Endothelial cell of umbilical vein (primary cell): ENCODE measurements around the gene GALNT9. TPM values are rescaled to one million over a fixed set of nuclear protein-coding genes. Genes with fewer than 3 reads are reported as not detected.

ENCODE experiments used
- BruUV-seq: library from RNA; stranded (reverse); fragments of 400-500 nt; replicated peaks from 2 replicates; lab custom pipeline; 2021; lab: Mats Ljungman, UMichigan
- CTCF ChIA-PET: fragments of 300-600, 350-600 bp; sonication (Branson Sonifier 250); formaldehyde crosslinking; loops from one replicate; lab custom pipeline; 2021; ENCODE audit warnings: antibody characterized with exemption, inconsistent platforms; lab: Charles Lee
- POLR2A ChIA-PET: fragments of 300-600, 350-600 bp; sonication (Branson Sonifier 250); formaldehyde crosslinking; loops from one replicate; lab custom pipeline; 2021; ENCODE audit warnings: antibody characterized with exemption, inconsistent platforms; lab: Charles Lee
- DNase-seq: peaks from one replicate; pipeline ENCODE4 v3.0.0-alpha.2; 2011; ENCODE audit warnings: low read depth, low spot score
- FAIRE-seq: peaks from 2 replicates; lab custom pipeline; 2011; peaks lifted over from hg19 to GRCh38; lab: Jason Lieb, UNC
- H2AFZ ChIP-seq: 2 replicates; pipeline ENCODE4 v1.6.0; 2012; ENCODE audit warnings: low read depth, low read length, control low read depth, inconsistent platforms
- H3K27ac ChIP-seq: 2 replicates; pipeline ENCODE4 v1.5.1; 2011; ENCODE audit warnings: low read depth, mild to moderate bottlenecking, control low read depth, low read length, moderate library complexity; ENCODE audit not compliant: insufficient read depth
- H3K27me3 ChIP-seq, 2 experiments: 2 replicates each; pipeline versions ENCODE4 v1.6.0 to v1.6.1; 2011; ENCODE audit warnings: low read length in 2 of 2, mixed read lengths in 1 of 2; ENCODE audit not compliant: control insufficient read depth in 2 of 2, insufficient read depth in 2 of 2
- H3K36me3 ChIP-seq, 2 experiments: 2 replicates in 1 of 2; 3 replicates in 1 of 2; pipeline ENCODE4 v1.5.1; 2011; ENCODE audit warnings: low read length in 2 of 2, mild to moderate bottlenecking in 1 of 2, moderate library complexity in 1 of 2; ENCODE audit not compliant: control insufficient read depth in 2 of 2, insufficient read depth in 2 of 2; ENCODE audit errors: extremely low read depth in 1 of 2
- H3K4me1 ChIP-seq: 3 replicates; pipeline ENCODE4 v1.5.1; 2011; ENCODE audit warnings: mild to moderate bottlenecking, low read length; ENCODE audit not compliant: control insufficient read depth, insufficient read depth; ENCODE audit errors: extremely low read depth
- H3K4me2 ChIP-seq: 2 replicates; pipeline ENCODE4 v1.6.1; 2011; ENCODE audit warnings: low read length, control low read depth, mixed read lengths; ENCODE audit not compliant: insufficient read depth
- H3K4me3 ChIP-seq, 3 experiments: fragments of 200-600 bp in 1 of 3; sonication (generic), shearing (Covaris generic) in 1 of 3; replicated peaks in 1 of 3; 2 replicates each; pipeline ENCODE4 v1.5.1; 2011 to 2016; ENCODE audit warnings: control low read depth in 3 of 3, low read length in 3 of 3, mild to moderate bottlenecking in 2 of 3, inconsistent platforms in 1 of 3, low read depth in 1 of 3, moderate library complexity in 1 of 3; ENCODE audit not compliant: insufficient read depth in 1 of 3
- H3K79me2 ChIP-seq: 2 replicates; pipeline ENCODE4 v1.6.0; 2012; ENCODE audit warnings: low read length, inconsistent platforms; ENCODE audit not compliant: control insufficient read depth, insufficient read depth
- H3K9ac ChIP-seq: replicated peaks from 2 replicates; pipeline ENCODE3; 2011; ENCODE audit warnings: low read length, control low read depth; ENCODE audit not compliant: insufficient read depth; ENCODE audit errors: extremely low read depth
- H3K9me1 ChIP-seq: replicated peaks from 3 replicates; pipeline ENCODE4 v1.6.0; 2011; ENCODE audit warnings: mild to moderate bottlenecking, low read length; ENCODE audit not compliant: control insufficient read depth, insufficient read depth; ENCODE audit errors: extremely low read depth
- H3K9me3 ChIP-seq: replicated peaks from 2 replicates; pipeline ENCODE4 v1.5.1; 2012; ENCODE audit warnings: low read length, inconsistent platforms; ENCODE audit not compliant: control insufficient read depth, insufficient read depth
- H4K20me1 ChIP-seq: replicated peaks from 2 replicates; pipeline ENCODE3; 2011; ENCODE audit warnings: mild to moderate bottlenecking, low read length; ENCODE audit not compliant: control insufficient read depth, insufficient read depth; ENCODE audit errors: extremely low read depth
- EZH2 ChIP-seq: IDR thresholded peaks from 2 replicates; pipeline ENCODE4 v1.6.1; 2012; ENCODE audit warnings: borderline replicate concordance, low read depth, mild to moderate bottlenecking, moderate library complexity, low read length, inconsistent platforms; ENCODE audit not compliant: severe bottlenecking
- FOS ChIP-seq: IDR thresholded peaks from 2 replicates; pipeline ENCODE4 v1.6.1; 2011; ENCODE audit warnings: mild to moderate bottlenecking, low read length, moderate library complexity, borderline replicate concordance; ENCODE audit not compliant: insufficient read depth
- GATA2 ChIP-seq: IDR thresholded peaks from 2 replicates; pipeline ENCODE4 v1.7.0; 2011; ENCODE audit warnings: low read depth, mild to moderate bottlenecking, moderate library complexity, mixed read lengths, low read length; ENCODE audit not compliant: insufficient read length, insufficient read depth
- JUN ChIP-seq: IDR thresholded peaks from 2 replicates; pipeline ENCODE4 v1.6.1; 2011; ENCODE audit warnings: borderline replicate concordance, low read depth; ENCODE audit not compliant: insufficient read length, insufficient read depth
- MYC ChIP-seq: IDR thresholded peaks from one replicate; pipeline ENCODE4 v1.6.1; 2011; ENCODE audit warnings: mild to moderate bottlenecking, low read depth, low read length
- POLR2A ChIP-seq: IDR thresholded peaks from 2 replicates; pipeline ENCODE4 v1.6.1; 2012; ENCODE audit warnings: low read depth, mild to moderate bottlenecking, control low read depth, low read length
- POLR2AphosphoS5 ChIP-seq: IDR thresholded peaks from 2 replicates; pipeline ENCODE4 v1.6.1; 2012; ENCODE audit warnings: low read depth, mild to moderate bottlenecking, control low read depth, low read length, moderate library complexity; ENCODE audit not compliant: insufficient read depth
- dilution Hi-C: fragments of 300-500 bp; cut with MboI; formaldehyde crosslinking; loops from one replicate; pipeline ENCODE4 v1.15.0; 2019; ENCODE audit warnings: low sequenced_read_pairs; ENCODE audit not compliant: extremely low pct_ligation_motif_present
- intact Hi-C: fragments of 100-400 bp; cut with micrococcal nuclease; formaldehyde crosslinking; loops from one replicate; pipeline ENCODE4 v1.10.0; 2022
- polyA plus RNA-seq, 4 experiments: library from polyadenylated mRNA; depleted of rRNA in 3 of 4; stranded (reverse) in 3 of 4; unstranded in 1 of 4; fragments of >200 nt; gene quantifications; 2 replicates each; pipeline versions ENCODE4 v1.2.1 to v1.2.3, GENCODE V29; 2011 to 2012; ENCODE audit warnings: missing spikeins in 1 of 4
- total RNA-seq: library from RNA; stranded (reverse); gene quantifications from 2 replicates; pipeline ENCODE4 v1.2.3, GENCODE V29; 2021
- TF ChIP-seq, protein P1 (sequence below): IDR thresholded peaks from 2 replicates; pipeline ENCODE4 v1.6.1; 2011; ENCODE audit not compliant: insufficient read depth, insufficient read length
- TF ChIP-seq, protein P2 (sequence below), 2 donors: IDR thresholded peaks; 1 replicate in 1 of 2; 2 replicates in 1 of 2; pipeline ENCODE4 v1.5.1; 2011; ENCODE audit warnings: low read length in 2 of 2, mild to moderate bottlenecking in 2 of 2, moderate library complexity in 2 of 2, control low read depth in 1 of 2, inconsistent platforms in 1 of 2, low read depth in 1 of 2; ENCODE audit not compliant: insufficient read depth in 1 of 2; ENCODE audit errors: extremely low read depth in 1 of 2

The GALNT9 gene
- total and polyA plus RNA-seq, 2 donors (not counting 3 experiments of a cell fraction or from before 2014, with no cell fraction given): 0.14 to 0.73 TPM

DNA sequence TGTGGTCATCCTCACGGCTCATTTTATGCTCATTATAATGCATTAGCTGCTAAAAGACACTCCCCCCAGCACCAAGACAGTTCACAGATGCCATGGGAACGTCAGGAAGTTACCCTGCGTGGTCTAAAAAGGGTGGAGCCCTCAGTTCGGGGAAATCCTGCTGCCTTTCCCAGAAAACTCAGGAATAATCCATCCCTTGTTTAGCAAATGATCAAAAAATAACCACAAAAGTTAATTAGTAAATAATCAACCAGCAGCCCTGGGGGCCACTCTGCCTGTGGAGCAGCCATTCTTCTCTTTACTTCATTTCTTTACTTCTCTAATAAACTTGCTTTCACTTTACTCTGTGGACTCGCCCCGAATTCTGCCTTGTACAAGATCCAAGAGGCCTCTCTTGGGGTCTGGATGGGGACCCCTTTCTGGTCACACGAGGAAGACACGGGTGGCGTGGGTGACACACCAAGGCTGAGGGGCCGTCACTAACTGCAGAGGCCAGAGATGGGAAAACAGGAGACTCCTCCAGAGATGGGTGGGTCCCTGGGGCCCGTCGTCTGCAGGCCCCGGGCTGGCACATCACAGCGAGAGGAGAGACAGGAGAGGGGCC lies 119.7 kb downstream of the GALNT9 start:
- intact Hi-C loops: no loop called here
- BruUV-seq: no TSS peak
- Histone ChIP-seq H3K9me1 (no peaks in the 10 kb centered on the region), H3K4me2 (no peak overlapping the region), H3K4me3 (no peak overlapping the region), H3K79me2 (no peaks in the 10 kb centered on the region), H3K27me3 (peaks cover 12 to 14% of the 10 kb centered on the region in 2 experiments), H4K20me1 (no peaks in the 10 kb centered on the region), H3K36me3 (no peaks in the 10 kb centered on the region), H2AFZ (no peak overlapping the region), H3K9ac (no peak overlapping the region), H3K27ac (no peak overlapping the region), H3K4me1 (no peaks in the 10 kb centered on the region), H3K9me3 (no peaks in the 10 kb centered on the region)
- TF ChIP-seq, protein P1, sequence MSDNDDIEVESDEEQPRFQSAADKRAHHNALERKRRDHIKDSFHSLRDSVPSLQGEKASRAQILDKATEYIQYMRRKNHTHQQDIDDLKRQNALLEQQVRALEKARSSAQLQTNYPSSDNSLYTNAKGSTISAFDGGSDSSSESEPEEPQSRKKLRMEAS: no peak
- no peak for TF ChIP-seq FOS
- no peak for TF ChIP-seq JUN
- no peak for TF ChIP-seq GATA2
- no peak for TF ChIP-seq MYC
- TF ChIP-seq POLR2A: no peak
- FAIRE-seq (no peak), DNase-seq (no peak)
- dilution Hi-C loops: no loop called here
- ChIA-PET CTCF (interaction anchor here (1.5 kb wide), 1 partner anchor 56 kb away, joined by 6 read pairs; no protein-coding TSS in a partner anchor), POLR2A (no interaction called here)

DNA sequence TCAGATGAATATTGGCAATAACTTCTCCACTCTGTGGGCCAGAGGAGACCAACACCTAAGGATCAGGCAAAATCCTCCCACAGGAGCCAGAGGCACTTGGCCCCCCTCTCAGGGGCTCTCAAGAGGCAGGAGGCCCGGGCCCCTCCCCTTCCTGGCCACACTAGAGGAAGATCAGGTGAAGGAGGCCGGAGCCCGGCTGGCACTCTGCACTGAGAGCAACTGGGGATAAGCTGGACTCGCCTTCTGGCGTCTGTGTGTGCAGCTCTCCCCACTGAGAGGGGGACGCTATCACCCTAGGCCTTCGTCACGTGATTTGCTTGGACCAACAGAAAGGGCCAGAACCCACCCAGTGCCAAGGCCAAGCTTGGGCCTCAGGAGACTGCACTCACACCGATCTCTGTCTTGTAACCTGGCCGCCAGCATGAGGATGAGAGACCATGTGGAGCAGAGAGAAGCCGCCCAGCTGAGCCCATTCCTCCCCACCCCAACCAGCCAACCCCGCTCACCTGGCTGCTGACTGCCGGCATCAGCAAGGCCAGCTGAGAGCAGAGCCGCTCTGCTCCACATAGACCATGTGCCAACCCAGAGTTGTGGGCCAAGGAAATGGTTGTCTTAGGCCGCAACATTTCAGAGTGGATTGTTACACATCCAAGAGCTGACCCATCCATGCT lies 121.1 kb downstream of the GALNT9 start:
- POLR2A ChIA-PET: no interaction called here

More for the DNA sequence above, 121.1 kb downstream of the GALNT9 start:
- Histone ChIP-seq H3K79me2 (no peaks in the 10 kb centered on the region), H2AFZ (no peak overlapping the region), H3K4me1 (no peaks in the 10 kb centered on the region), H3K4me3 (no peak overlapping the region), H3K27me3 (peaks cover 14 to 16% of the 10 kb centered on the region in 2 experiments), H3K4me2 (no peak overlapping the region), H3K36me3 (no peaks in the 10 kb centered on the region), H3K9me3 (no peaks in the 10 kb centered on the region), H3K9me1 (no peaks in the 10 kb centered on the region), H3K27ac (no peak overlapping the region), H3K9ac (no peak overlapping the region), H4K20me1 (no peaks in the 10 kb centered on the region)
- dilution Hi-C loops: no loop called here
- no peak for FAIRE-seq
- CTCF ChIA-PET: no interaction called here
- BruUV-seq: no TSS peak
- TF ChIP-seq JUN: no peak
- TF ChIP-seq FOS: no peak
- TF ChIP-seq GATA2: no peak
- no peak for TF ChIP-seq POLR2A
- TF ChIP-seq, protein P1: no peak
- TF ChIP-seq, protein P2, sequence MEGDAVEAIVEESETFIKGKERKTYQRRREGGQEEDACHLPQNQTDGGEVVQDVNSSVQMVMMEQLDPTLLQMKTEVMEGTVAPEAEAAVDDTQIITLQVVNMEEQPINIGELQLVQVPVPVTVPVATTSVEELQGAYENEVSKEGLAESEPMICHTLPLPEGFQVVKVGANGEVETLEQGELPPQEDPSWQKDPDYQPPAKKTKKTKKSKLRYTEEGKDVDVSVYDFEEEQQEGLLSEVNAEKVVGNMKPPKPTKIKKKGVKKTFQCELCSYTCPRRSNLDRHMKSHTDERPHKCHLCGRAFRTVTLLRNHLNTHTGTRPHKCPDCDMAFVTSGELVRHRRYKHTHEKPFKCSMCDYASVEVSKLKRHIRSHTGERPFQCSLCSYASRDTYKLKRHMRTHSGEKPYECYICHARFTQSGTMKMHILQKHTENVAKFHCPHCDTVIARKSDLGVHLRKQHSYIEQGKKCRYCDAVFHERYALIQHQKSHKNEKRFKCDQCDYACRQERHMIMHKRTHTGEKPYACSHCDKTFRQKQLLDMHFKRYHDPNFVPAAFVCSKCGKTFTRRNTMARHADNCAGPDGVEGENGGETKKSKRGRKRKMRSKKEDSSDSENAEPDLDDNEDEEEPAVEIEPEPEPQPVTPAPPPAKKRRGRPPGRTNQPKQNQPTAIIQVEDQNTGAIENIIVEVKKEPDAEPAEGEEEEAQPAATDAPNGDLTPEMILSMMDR (IDR thresholded peaks at IDR 0.05; ENCODE audit: extremely low read depth in 1 of 2, insufficient read depth in 1 of 2, low read depth in 1 of 2, low read length in 2 of 2): no peak
- TF ChIP-seq EZH2: no peak
- no peak for TF ChIP-seq MYC
- no peak for TF ChIP-seq POLR2AphosphoS5
- DNase-seq: no peak
- intact Hi-C loops: no loop called here
